IPS-18c (cell line): Measurements from ENCODE around the gene RASAL3.

Experiments
- H3K4me3 ChIP-seq: 2 replicates; pipeline ENCODE4 v1.7.0; 2013; ENCODE audit warnings: low read depth, mild to moderate bottlenecking, low read length, moderate library complexity; ENCODE audit not compliant: insufficient read depth
- H3K9me3 ChIP-seq: one replicate; pipeline ENCODE4 v1.6.1; 2013; ENCODE audit warnings: mild to moderate bottlenecking, low read length, moderate library complexity; ENCODE audit not compliant: control insufficient read depth, insufficient read depth

Gene RASAL3

DNA sequence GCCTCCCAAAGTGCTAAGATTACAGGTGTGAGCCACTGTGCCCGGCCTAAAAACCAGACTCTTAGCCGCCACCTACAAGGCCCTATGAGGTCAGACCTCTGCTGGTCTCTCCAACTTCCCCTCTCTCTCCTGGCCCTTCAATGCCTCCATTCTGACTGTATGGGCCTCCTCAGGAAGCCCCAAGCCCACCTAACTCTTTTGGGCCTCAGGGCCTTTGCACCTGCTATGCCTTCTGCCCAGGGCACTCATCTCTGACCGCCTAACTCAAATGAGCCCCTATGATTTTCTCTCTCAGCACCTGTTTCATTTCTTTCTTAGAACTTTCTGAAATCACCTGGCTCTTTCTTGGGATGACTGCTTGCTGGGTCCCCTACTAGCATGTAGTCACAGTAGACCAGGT is 21.0 kb downstream of the RASAL3 start:
- H3K4me3 ChIP-seq, result no peak overlapping the region
- no peaks in the 10 kb centered on the region for H3K9me3 ChIP-seq

DNA sequence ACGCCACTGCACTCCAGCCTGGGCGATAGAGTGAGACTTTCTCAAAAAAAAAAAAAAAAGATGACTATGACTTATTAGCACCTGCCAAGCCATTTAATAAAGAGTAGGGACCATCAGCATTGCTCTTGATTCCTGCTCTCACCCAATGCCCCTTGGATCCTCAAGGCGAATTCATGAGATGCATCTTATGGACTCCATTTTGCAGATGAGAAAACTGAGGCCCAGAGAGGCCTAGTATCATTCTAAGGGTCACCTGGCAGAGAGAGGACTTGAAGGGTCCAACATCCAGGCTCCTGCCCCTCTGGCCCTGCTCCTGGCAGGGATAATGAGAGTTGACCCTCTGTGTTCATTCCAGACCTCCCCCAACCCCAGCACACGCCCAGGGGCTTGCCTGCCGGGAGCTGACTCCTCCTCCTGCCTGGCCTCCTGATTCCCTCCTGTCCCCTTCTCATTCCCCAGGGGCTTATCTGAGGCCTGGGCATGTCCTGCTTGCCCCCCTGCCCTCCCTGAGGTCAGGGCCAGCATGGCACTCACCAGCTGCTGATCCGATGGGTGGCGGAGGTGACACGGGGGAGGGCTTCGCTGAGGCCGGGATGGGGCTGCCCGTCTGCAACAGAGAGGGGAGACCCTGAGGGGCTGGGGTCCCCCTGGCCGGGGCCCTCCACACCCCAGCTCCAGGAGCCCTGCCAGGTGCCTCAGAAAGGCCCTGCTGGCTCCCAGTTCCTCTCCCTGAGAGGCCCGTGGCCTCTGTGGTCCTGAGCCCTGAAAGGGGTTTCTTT is 22.0 kb downstream of the RASAL3 start:
- Histone ChIP-seq H3K9me3 (no peaks in the 10 kb centered on the region), H3K4me3 (no peak overlapping the region)

DNA sequence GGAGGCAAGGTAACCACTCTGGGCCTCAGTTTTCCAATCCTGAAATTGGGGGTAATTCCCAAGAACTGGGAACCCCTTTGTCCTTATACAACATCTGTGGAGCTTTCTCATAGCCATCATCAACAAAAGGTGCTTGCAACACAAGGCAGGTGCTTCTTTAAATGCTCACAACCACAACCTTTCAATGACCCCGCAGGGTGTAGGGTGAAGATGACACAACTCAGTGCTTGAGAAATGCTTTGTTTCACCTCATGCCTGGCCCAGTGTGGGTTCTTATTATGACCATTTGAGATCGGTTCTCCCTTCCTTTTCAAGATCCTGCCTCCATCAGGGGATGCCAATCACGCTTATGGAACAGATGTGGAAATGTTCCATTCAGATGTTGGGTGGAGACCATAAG is 23.0 kb downstream of the RASAL3 start:
- Histone ChIP-seq H3K9me3 (no peaks in the 10 kb centered on the region), H3K4me3 (no peak overlapping the region)

DNA sequence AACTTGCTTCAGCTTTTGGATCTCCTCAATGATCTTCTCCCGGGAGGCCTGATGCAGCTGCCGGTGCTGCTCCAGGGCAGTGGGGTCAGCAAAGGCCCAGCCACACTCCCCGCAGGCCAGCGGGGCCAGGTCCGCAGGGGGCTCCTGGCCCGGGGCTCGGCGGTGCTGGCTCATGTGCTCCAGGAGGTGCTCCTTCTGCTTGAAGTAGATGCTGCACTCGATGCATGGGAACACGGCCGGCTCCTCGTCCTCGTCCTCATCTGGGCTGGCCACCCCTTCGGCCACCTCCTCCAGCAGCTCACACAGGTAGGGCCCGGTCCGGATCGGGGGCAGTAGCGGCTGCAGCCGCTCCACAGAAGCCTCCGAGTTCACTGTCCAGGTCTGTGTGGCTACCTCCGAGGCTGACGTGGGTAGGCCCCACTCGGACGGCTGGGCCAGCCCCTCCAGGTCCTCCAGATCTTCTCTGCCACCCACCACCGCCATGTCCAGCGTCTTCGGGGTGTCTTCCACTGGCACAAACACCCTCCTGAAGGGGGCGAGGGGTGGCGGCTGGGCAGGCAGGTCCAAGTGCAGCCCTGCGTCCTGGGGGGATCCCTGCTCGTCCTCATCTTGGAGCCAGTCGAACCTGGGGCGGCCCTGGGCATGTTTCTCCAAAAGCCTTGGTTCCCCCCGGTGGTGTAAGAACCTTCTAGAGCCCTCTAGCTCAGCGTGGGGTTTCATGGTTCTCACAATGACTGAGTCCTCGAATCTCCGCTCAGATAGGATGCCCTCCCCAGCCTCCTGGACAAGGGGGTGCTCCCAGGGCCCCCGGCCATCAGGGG is 24.3 kb downstream of the RASAL3 start:
- no peaks in the 10 kb centered on the region for H3K9me3 ChIP-seq
- H3K4me3 ChIP-seq, result no peak overlapping the region

DNA sequence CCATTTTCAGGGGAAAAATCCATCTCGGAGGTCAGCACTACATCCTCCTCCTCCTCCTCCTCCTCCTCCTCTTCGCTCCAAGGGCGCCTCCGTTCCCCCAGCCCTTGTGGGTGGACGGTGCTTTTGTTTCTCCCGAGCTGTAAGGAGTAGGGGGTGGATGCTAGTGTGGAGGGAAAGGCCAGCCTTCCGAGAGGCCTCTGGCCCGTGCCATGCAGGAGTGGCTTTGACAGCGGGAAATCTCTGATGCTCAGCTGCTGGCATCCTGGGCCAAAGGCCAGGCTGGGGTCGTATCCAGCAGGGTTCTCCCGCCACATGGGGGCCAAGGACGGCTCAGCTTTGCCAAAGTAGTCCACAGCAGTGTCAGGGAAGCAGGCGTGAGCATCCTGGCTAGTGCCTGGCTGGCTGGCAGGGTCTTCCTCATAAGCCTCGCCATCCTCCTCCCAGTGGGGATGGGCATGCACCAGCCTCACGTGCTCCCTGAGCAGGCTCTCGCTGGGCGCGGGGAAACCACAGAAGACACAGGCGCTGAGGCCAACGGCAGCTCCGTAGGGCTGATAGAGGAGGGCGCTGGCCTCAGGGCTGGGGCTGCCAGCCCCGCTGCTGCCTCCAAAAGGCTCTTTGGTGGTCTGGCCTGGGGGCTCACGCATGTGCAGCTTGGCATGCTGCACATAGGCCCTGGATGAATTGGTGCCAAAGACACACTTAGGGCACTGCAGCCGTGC is 25.1 kb downstream of the RASAL3 start:
- Histone ChIP-seq H3K4me3 (no peak overlapping the region), H3K9me3 (no peaks in the 10 kb centered on the region)

DNA sequence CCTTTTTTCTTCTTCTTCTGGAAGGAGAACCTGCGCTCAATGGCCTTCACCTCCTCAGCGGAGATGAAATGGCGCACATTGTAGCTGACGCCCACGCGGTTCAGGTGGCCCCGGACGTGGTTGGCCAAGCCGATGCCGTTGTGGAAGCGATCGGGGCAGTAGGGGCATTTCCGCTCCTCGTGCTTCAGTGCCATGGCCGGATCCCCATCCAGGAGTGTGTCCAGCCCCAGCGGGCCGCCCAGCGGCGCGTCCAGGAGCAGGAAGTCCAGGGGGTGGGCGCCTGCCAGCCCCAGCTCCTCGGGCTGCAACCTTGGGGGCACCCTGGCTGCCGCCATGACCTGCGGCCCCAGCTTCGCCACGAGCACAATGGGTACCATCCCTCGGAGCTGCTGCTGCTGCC is 25.8 kb downstream of the RASAL3 start:
- no peak overlapping the region for H3K4me3 ChIP-seq
- no peaks in the 10 kb centered on the region for H3K9me3 ChIP-seq

DNA sequence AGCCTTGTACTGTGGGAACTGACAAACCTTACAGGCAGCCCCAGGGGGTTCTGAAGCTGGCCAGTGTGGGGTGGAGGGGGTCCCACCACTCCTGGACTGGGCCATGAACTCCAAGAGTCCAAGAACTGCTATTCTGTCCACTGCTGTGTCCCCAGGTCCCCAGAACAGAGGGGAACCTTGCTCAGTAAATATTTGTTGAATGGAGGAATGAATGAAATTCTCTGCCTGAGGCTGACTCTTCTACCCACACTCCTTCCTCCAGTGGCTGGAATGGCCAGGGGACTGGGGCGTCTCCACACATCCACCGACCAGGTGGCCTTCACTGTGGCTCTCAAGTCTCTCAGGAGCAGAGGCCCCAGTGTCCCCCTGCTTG is 26.2 kb downstream of the RASAL3 start:
- no peaks in the 10 kb centered on the region for H3K9me3 ChIP-seq
- H3K4me3 ChIP-seq, result no peak overlapping the region

DNA sequence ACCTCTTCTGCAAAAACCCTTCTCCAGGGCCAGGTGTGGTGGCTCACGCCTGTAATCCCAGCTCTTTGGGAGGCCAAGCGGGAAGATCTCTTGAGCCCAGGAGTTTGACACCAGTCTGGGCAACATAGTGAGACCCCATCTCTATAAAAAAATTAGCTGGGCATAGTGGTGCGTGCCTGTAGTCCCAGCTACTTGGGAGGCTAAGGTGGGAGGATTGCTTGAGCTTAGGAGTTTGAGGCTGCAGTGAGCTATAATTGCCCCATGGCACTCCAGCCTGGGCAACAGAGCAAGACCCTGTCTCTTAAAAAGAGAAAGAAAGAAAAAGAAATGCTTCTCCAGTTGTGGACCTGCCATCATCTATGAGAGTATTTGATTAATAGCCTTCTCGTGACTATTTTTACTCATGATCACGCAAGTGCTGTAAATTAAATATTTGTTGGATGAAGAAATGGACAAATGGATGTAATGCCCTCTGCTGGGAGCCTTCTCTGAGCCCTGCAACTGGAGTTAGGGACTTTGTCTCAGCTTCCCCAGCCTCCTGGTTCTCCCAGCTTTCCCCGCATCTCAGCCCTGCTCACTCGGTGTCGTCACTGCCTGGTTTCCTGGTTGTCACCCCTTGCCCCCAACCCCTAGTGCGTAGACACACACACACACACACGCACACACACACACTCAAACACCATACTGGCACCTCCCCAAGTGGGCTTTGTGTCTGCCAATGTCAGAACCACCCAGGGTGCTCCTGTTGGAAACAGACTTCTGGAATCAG is 26.8 kb downstream of the RASAL3 start:
- Histone ChIP-seq H3K9me3 (no peaks in the 10 kb centered on the region), H3K4me3 (no peak overlapping the region)

DNA sequence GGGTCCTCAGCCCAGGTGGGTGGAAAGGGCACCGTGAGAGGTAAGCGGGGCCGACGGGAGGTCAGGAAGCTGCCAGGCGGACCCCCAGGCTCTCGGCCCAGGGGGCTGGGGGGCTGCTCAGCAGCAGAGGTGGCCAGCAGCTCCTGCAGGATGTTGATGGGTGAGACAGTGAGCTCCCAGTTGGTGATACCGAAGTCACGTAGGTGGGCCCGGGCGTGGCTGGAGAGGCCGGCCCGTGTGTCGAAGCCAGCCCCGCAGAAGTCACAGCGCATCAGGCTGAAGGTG is 27.6 kb downstream of the RASAL3 start:
- Histone ChIP-seq H3K4me3 (no peak overlapping the region), H3K9me3 (no peaks in the 10 kb centered on the region)

DNA sequence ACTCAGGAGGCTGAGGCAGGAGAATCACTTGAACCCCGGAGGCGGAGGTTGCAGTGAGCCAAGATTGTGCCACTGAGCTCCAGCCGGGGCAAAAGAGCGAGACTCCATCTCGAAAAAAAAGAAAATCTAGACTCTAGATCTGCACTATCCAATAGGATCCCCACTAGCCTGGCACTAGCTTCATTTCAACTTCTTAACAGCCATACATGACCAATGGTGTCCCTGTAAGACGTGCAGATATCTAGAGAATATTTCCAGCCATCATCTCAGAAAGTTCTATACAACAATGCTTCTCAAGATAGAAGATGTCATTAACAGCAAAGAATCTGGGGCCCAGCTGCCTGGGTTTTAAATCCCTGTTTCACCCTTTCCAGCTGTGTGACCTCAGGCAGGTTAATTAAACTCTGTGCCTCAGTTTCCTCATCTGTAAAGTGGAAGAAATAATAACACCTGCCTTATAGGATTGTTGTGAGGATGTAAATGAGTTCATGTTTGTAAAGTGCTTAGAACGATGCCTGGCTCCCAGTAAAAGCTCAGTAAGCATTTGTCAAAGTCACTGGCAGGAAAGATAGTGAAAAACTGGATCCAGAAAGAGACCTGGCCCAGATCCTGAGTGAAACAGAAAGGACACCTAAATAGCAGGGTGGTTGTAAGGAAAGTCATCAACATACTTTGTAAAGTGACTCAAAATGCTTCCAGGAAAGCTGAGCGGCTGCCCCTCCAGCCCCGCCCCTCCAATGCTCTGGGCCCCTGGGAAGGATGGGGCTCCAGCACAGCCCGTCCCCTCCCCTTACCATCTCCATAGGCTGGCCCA is 28.1 kb downstream of the RASAL3 start:
- H3K9me3 ChIP-seq, result no peaks in the 10 kb centered on the region
- no peak overlapping the region for H3K4me3 ChIP-seq

DNA sequence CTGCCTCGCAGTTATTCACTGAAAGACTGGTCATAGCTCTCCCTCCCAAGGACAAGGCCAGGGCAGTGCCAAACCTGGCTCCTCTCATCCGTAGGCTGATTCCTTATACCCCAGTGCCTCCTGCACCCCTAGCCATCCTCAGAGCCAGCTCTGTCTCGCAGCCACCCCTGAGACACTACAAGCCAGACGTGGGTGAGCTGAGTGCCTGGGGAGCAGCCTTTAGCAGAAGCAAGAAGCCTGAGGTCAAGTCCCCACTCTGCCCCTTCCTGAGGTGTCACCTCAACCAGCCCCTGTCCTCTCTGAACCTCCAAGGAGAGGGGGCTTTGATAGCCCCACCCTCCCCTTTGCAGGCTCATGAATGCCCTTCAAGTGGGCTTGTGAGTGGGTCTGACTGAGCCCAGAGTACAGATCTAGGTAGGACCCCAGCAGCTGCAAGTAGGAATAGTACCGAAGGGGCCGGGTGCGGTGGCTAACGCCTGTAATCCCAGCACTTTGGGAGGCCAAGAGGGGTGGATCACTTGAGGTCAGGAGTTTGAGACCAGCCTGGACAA is 30.8 kb downstream of the RASAL3 start:
- no peaks in the 10 kb centered on the region for H3K9me3 ChIP-seq
- H3K4me3 ChIP-seq, result peak overlapping the region; percentile 90

DNA sequence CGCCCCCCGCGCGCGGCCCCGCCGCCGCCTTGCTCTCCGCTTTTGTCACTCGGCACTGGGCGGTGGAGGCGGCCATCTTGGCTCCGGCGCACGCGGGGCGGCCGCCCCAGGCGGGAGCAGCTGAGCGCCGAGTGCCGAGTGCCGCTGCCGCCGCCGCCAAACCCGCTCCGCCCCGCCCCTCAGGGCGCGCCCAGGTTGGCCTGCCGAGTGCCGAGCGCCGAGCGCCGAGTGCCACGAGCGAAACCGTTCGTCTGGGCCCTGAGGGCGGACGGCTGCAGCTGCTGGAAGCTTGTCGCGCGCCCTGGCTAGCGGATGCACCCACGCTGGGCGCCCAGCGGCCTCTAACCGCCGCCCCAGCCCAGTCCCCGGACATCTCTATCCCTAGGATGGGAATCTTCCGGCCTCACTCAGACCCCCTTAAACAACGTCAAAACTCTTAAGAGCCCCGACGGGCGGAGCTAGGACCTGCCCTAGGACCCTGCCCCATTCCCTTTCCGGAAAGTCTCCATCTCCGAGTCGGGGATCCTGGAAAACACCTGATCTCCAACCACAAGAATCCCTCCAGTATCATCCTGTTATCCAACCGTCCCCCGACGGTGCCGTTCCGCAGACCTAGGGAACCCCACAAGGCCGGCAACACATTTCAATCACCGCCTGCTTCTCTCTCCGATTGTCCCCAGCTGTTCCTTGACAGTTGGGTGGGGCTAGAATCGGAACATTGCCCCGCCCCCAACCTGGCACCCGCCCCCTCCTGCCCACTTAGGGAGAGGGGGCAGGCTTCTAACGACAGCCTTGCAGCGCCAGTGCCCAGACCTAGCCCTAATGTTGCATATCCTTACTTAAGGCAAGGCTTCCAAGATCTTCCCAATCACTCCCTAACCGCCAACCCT is 31.5 kb downstream of the RASAL3 start:
- Histone ChIP-seq H3K4me3 (peak overlapping the region; percentile 90), H3K9me3 (no peaks in the 10 kb centered on the region)

DNA sequence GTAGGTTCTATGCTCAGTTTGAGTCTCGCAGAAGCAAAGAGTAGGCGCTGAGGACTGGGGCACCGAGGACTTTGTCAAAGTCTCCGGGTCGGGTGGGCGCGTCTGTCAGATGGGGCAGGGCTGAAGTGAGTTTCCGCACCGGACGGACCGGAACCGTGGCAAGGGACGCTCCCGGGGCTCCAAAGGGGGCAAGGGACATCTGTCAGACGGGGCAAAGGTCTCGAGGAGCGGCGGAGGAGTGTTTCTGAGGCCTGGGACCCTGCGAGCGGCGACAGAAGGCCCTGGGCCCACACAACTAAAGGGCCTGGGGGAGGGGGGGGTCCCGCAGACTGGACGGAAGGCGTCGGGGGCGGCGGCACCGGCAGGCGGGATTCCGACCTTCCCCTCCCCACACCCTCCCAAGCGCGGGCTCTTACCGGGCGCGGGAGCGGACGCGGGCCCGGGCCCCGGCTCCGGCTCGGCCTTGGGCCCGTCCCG is 32.3 kb downstream of the RASAL3 start:
- H3K9me3 ChIP-seq, result no peaks in the 10 kb centered on the region
- peak overlapping the region; percentile 87 for H3K4me3 ChIP-seq

DNA sequence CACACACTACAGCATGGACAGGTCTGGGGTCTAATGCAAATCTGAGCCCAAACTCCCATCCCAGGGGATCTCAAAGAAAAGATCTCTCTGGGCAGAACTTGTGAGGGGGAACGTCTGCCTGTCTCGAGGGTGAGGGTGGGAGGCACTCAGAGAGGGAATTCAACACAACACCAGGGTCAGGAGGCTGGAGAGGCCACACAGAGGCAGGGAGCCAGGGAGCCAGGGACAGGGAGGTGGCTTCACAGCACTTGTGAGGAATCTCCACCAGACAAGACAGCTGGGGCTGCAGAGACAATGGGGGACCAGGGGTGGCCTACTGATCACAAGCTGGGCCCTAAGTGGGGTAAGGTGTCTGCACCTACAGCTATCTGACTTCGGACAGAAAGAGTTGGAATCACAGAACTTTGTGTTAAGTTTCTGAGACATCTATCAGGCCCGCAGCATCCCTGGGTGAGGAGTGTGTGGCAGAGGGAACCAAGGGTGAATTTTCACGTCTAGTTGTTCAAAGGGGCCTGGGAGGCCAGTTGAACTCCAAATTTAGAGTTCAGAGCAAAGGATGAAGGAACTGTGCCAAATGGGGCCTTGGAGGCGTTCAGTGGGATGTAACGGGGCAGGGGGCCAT is 32.8 kb downstream of the RASAL3 start:
- peak overlapping the region; percentile 87 for H3K4me3 ChIP-seq
- H3K9me3 ChIP-seq, result no peaks in the 10 kb centered on the region

DNA sequence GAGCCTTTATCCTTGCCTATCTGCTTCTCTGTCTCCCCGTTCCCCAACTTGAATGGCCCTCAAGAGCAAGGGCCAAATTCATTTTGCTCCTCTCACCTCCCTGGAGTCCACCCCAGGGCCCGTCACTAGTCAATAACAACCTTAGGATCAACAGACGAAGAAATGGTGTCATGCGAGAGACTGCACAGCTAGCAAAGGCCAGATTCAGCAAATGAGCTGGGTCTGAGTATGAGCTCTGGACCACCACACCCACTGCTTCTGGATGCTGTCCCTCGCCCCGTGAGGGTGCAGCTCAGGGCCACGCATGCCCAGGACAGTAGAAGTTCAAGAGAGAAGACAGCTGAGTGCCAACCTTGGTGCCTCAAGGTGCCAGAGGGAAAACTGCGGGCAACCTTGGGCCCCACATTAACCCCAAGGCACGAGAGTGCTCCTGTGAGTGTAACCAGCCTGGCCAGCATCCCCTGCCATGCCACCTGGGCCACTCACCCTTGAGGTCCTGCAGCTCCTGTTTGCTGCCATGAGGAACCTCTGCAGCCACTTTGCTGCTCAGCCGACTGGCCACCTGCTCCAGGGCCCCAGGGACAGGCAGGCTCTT is 33.7 kb downstream of the RASAL3 start:
- no peak overlapping the region for H3K4me3 ChIP-seq
- no peaks in the 10 kb centered on the region for H3K9me3 ChIP-seq
